ENCODE measurements around the gene SCN7A. TPM values are rescaled to one million over a fixed set of nuclear protein-coding genes. Genes with fewer than 3 reads are reported as not detected.

SCN7A gene
- total RNA-seq, 4 donors from 2014 or later, result 2.1 to 7.3 (median 3.0) TPM

DNA sequence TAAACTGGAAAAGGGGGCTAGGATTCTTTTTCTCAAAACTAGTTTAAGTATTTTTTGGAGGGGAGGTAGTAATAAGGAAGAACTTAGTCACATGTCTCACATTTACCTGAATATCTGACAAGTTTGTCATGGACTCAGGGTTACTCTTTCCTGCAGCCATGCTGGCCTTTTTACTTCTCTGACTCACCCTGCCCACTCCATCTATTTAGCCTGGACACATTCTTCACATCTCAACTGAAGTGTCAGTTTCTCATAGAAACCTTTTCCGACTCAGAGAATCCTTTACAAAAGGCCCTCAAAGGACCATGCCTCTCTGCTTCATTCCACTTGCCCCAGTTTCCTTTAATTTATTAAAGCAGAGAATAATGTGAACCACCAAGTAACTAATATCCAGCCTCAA lies 42.6 kb downstream of the SCN7A start:
- intact Hi-C loops (cut with DNase I; ENCODE audit: low total_unique reads), result no loop called here

DNA sequence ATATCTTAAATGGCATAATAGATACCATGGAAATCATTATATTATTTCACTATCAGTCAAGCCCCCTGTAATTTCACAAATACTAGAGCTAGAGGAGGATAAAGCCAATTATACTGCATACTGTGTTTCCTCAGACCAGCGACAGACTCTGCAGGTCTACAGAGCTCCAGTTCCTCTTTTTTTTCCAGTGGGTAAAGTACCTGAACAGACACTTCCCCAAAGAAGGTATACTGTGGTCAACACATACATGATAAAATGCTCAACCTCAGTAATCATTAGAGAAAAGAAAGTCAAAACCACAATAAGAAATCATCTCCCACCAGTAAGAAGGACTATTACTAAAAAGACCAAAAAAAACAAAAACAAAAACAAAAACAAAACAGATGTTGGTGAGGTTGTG lies 44.6 kb downstream of the SCN7A start:
- DNase-seq (ENCODE audit: low spot score in 2 of 2), result no peak
- TF ChIP-seq, protein P1, sequence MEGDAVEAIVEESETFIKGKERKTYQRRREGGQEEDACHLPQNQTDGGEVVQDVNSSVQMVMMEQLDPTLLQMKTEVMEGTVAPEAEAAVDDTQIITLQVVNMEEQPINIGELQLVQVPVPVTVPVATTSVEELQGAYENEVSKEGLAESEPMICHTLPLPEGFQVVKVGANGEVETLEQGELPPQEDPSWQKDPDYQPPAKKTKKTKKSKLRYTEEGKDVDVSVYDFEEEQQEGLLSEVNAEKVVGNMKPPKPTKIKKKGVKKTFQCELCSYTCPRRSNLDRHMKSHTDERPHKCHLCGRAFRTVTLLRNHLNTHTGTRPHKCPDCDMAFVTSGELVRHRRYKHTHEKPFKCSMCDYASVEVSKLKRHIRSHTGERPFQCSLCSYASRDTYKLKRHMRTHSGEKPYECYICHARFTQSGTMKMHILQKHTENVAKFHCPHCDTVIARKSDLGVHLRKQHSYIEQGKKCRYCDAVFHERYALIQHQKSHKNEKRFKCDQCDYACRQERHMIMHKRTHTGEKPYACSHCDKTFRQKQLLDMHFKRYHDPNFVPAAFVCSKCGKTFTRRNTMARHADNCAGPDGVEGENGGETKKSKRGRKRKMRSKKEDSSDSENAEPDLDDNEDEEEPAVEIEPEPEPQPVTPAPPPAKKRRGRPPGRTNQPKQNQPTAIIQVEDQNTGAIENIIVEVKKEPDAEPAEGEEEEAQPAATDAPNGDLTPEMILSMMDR (IDR thresholded peaks at IDR 0.05), result no peak
- no peak for TF ChIP-seq POLR2A (IDR thresholded peaks at IDR 0.05)
- 53 to 68% methylated on average over 1 of the region's 1 CpG for WGBS, 2 donors
- intact Hi-C loops (cut with DNase I; ENCODE audit: low total_unique reads), result no loop called here
- H3K4me3 ChIP-seq (ENCODE audit: low read depth, poor library complexity, severe bottlenecking), result no peak overlapping the region

More for the DNA sequence above, 42.6 kb downstream of the SCN7A start:
- no peak for DNase-seq (ENCODE audit: low spot score in 2 of 2)
- WGBS, 2 donors, result 90% methylated on average over 1 of the region's 1 CpG
- no peak overlapping the region for H3K4me3 ChIP-seq (ENCODE audit: low read depth, poor library complexity, severe bottlenecking)
- TF ChIP-seq POLR2A (IDR thresholded peaks at IDR 0.05), result no peak
- TF ChIP-seq, protein P1 (IDR thresholded peaks at IDR 0.05), result no peak

DNA sequence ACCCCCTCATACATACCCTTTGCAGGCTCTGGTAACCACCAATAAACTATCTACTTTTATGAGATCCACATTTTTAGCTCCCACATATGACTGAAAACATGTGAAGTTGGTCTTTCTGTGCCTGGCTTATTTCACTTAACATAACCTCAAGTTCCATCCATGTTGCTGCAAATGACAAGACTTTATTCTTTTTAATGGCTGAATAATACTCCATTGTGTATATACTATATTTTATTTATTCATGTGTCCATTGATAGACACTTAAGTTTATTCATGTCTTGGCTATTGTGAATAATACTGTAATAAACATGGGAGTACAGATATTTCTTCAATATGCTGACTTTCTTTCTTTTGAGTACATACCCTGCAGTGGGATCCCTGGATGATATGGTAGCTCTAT lies 45.9 kb downstream of the SCN7A start:
- H3K4me3 ChIP-seq (ENCODE audit: low read depth, poor library complexity, severe bottlenecking), result no peak overlapping the region
- intact Hi-C loops (cut with DNase I; ENCODE audit: low total_unique reads), result no loop called here
- TF ChIP-seq, protein P1 (IDR thresholded peaks at IDR 0.05), result no peak
- TF ChIP-seq POLR2A (IDR thresholded peaks at IDR 0.05), result no peak
- no peak for DNase-seq (ENCODE audit: low spot score in 2 of 2)

DNA sequence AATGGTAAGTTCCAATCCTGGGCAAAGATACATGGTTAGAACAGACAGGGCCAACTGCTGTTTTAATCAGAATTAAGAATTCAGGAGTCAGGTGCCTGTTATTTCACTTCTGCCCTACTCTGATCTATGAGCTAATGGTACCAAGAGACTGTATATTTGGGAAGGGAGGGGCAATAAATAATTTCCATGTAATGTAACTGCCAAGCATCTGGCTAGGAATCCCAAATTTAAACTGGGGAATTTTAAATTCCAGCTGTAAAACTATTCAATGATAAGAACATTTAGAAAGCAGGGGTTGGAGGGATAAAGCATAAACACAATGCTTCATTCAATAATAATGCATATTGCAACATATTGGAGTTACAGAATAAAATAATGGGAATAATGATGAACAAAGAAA lies 49.7 kb downstream of the SCN7A start:
- intact Hi-C loops (cut with DNase I; ENCODE audit: low total_unique reads), result no loop called here
- TF ChIP-seq POLR2A (IDR thresholded peaks at IDR 0.05), result no peak
- TF ChIP-seq, protein P1 (IDR thresholded peaks at IDR 0.05), result no peak
- no peak for DNase-seq (ENCODE audit: low spot score in 2 of 2)
- no peak overlapping the region for H3K4me3 ChIP-seq (ENCODE audit: low read depth, poor library complexity, severe bottlenecking)

DNA sequence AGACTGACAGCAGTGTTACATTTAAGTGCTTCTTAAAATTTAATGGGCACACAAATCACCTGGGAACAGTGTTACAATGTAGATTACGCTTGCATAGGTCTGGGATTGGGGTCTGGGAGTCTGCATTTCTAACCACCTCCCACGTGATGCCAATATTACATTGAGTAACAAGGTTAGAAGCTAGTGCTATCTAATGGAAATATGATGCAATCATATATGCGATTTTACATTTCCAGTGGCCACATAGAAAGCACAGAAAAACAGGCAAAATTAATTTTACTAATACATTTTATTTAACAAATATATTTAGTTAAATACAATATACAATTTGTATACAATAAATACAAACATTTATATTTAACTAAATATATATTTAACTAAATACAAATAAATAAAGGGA lies 53.7 kb downstream of the SCN7A start:
- 76 to 85% methylated on average over 3 of the region's 3 CpGs for WGBS, 2 donors

DNA sequence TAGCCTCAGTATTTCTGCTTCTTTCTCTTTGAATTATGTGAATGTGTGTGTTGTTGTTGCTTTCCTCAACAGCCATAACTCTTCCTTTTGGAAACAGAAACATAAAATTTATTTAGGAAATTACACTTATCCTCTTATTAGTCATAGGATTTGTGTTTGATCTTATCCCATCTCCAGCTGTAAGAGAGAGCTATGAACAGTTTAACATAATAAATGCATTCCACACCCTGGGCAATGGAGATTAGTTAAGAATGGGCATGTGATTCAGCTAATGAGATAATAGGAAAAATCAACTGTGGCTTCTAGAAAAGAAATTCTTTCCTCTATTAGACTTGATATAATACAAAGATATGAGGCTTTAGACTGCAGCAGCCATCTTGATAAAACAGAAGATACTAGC lies 55.0 kb downstream of the SCN7A start:
- TF ChIP-seq POLR2A (IDR thresholded peaks at IDR 0.05), result no peak
- TF ChIP-seq, protein P1 (IDR thresholded peaks at IDR 0.05), result no peak
- intact Hi-C loops (cut with DNase I; ENCODE audit: low total_unique reads), result no loop called here
- DNase-seq (ENCODE audit: low spot score in 2 of 2), result no peak
- no peak overlapping the region for H3K4me3 ChIP-seq (ENCODE audit: low read depth, poor library complexity, severe bottlenecking)

More for the DNA sequence above, 53.7 kb downstream of the SCN7A start:
- intact Hi-C loops (cut with DNase I; ENCODE audit: low total_unique reads), result no loop called here
- DNase-seq (ENCODE audit: low spot score in 2 of 2), result no peak
- no peak overlapping the region for H3K4me3 ChIP-seq (ENCODE audit: low read depth, poor library complexity, severe bottlenecking)
- TF ChIP-seq, protein P1 (IDR thresholded peaks at IDR 0.05), result no peak
- TF ChIP-seq POLR2A (IDR thresholded peaks at IDR 0.05), result no peak
